Measurements from ENCODE around the gene PRDM15. TPM values are rescaled to one million over a fixed set of nuclear protein-coding genes. Genes with fewer than 3 reads are reported as not detected.
A peak's percentile ranks its signal among the peaks of the same experiment; 100 is the strongest.

The PRDM15 gene
- total RNA-seq, 1 donor: 7.2 TPM

DNA sequence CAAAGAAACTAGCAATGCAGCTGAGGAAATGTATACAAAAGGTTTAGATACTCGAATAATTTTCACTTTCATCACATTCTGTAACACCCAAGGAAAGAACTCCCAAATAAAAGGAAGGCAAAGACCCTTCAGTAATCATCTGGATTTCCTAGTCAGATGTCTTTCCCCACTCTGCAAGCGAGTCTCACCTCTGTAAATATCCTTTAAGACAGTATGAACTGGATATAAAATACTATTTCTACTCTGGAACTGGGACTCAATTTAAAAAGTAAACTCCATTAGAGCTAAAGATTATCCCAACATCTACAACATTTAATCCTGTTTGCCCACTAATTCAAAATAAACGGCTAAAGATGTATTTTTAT lies 47.6 kb upstream of the PRDM15 start:
- TF ChIP-seq, protein P1, sequence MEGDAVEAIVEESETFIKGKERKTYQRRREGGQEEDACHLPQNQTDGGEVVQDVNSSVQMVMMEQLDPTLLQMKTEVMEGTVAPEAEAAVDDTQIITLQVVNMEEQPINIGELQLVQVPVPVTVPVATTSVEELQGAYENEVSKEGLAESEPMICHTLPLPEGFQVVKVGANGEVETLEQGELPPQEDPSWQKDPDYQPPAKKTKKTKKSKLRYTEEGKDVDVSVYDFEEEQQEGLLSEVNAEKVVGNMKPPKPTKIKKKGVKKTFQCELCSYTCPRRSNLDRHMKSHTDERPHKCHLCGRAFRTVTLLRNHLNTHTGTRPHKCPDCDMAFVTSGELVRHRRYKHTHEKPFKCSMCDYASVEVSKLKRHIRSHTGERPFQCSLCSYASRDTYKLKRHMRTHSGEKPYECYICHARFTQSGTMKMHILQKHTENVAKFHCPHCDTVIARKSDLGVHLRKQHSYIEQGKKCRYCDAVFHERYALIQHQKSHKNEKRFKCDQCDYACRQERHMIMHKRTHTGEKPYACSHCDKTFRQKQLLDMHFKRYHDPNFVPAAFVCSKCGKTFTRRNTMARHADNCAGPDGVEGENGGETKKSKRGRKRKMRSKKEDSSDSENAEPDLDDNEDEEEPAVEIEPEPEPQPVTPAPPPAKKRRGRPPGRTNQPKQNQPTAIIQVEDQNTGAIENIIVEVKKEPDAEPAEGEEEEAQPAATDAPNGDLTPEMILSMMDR (IDR thresholded peaks at IDR 0.05; ENCODE audit: extremely low read depth, low read depth, low read length): no peak
- no peaks in the 10 kb centered on the region for H4K20me1 ChIP-seq (ENCODE audit: insufficient read depth, low read length)
- H3K4me2 ChIP-seq (ENCODE audit: insufficient read depth, low read length): peak overlapping the region; percentile 88
- no peaks in the 10 kb centered on the region for H3K9me3 ChIP-seq (ENCODE audit: low read depth, low read length)
- peak overlapping the region; percentile 63 for H3K4me3 ChIP-seq (ENCODE audit: insufficient read depth, low read length)
- DNase-seq (ENCODE audit: insufficient read length, low spot score, missing footprints): no peak
- H3K4me1 ChIP-seq (ENCODE audit: insufficient read depth, low read length): peaks cover 54% of the 10 kb centered on the region
- H3K79me2 ChIP-seq (ENCODE audit: insufficient read depth, low read length): peaks cover 29% of the 10 kb centered on the region
- peaks cover 3% of the 10 kb centered on the region for H3K36me3 ChIP-seq (ENCODE audit: insufficient read depth, low read length)
- H2AFZ ChIP-seq (ENCODE audit: low read length): peak overlapping the region; percentile 71
- no peaks in the 10 kb centered on the region for H3K27me3 ChIP-seq (ENCODE audit: insufficient read depth, low read length)
- peak overlapping the region; percentile 99 for H3K27ac ChIP-seq (ENCODE audit: low read depth, low read length)

DNA sequence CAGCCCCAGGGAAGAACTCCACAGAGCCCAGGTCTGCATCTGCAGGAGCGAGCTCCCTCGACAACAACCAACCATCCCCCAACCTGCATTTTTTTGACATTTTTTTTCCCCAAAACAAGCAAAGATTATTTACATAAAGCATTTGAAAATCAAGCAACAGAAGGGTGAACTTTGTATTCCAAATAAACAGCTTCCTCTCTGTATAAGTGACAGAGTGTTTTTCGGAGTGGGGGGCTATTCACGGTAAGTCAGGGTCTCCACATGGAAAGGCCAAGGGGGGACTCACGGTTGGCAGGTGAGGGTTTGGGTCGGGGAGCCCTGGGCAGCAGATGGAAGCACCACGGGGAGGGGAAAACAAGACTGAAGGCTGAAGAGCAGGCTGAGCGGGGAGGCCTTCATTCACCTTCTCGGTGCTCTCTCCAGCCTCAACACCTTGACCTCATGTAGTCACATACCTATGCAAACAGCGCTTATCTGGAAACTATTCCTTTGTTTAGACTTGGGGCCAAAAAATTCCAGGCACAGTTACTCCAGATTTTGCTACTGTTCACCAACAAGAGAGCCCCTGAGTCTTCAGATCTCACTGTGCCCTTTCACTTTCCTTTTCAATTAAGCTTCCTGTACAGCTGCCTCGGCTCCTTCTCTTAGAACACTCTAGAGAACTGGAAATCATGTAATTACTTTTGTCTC lies 47.1 kb upstream of the PRDM15 start:
- Histone ChIP-seq H3K36me3 (ENCODE audit: insufficient read depth, low read length) (peaks cover 3% of the 10 kb centered on the region), H3K27ac (ENCODE audit: low read depth, low read length) (peak overlapping the region; percentile 99), H3K27me3 (ENCODE audit: insufficient read depth, low read length) (no peaks in the 10 kb centered on the region), H3K4me3 (ENCODE audit: insufficient read depth, low read length) (peak overlapping the region; percentile 63), H3K9me3 (ENCODE audit: low read depth, low read length) (no peaks in the 10 kb centered on the region), H2AFZ (ENCODE audit: low read length) (peak overlapping the region; percentile 71), H3K4me2 (ENCODE audit: insufficient read depth, low read length) (peak overlapping the region; percentile 88), H3K79me2 (ENCODE audit: insufficient read depth, low read length) (peaks cover 32% of the 10 kb centered on the region), H3K4me1 (ENCODE audit: insufficient read depth, low read length) (peaks cover 58% of the 10 kb centered on the region), H4K20me1 (ENCODE audit: insufficient read depth, low read length) (no peaks in the 10 kb centered on the region)
- peak; percentile 76 for DNase-seq (ENCODE audit: insufficient read length, low spot score, missing footprints)
- TF ChIP-seq, protein P1 (IDR thresholded peaks at IDR 0.05; ENCODE audit: extremely low read depth, low read depth, low read length): no peak

GRCh38 chr21:41925767-41926116 lies 46.6 kb upstream of the PRDM15 start:
- no peaks in the 10 kb centered on the region for H3K9me3 ChIP-seq (ENCODE audit: low read depth, low read length)
- peaks cover 36% of the 10 kb centered on the region for H3K79me2 ChIP-seq (ENCODE audit: insufficient read depth, low read length)
- H3K4me3 ChIP-seq (ENCODE audit: insufficient read depth, low read length): peak overlapping the region; percentile 63
- H3K36me3 ChIP-seq (ENCODE audit: insufficient read depth, low read length): peaks cover 3% of the 10 kb centered on the region
- DNase-seq (ENCODE audit: insufficient read length, low spot score, missing footprints): no peak
- H2AFZ ChIP-seq (ENCODE audit: low read length): no peak overlapping the region
- H4K20me1 ChIP-seq (ENCODE audit: insufficient read depth, low read length): no peaks in the 10 kb centered on the region
- H3K4me1 ChIP-seq (ENCODE audit: insufficient read depth, low read length): peaks cover 53% of the 10 kb centered on the region
- peak overlapping the region; percentile 99 for H3K27ac ChIP-seq (ENCODE audit: low read depth, low read length)
- TF ChIP-seq, protein P1 (IDR thresholded peaks at IDR 0.05; ENCODE audit: extremely low read depth, low read depth, low read length): no peak
- no peaks in the 10 kb centered on the region for H3K27me3 ChIP-seq (ENCODE audit: insufficient read depth, low read length)
- peak overlapping the region; percentile 88 for H3K4me2 ChIP-seq (ENCODE audit: insufficient read depth, low read length)

- peaks cover 8% of the 10 kb centered on the region for H3K36me3 ChIP-seq (ENCODE audit: insufficient read depth, low read length)
- DNase-seq (ENCODE audit: insufficient read length, low spot score, missing footprints): peak; percentile 85
- H3K4me3 ChIP-seq (ENCODE audit: insufficient read depth, low read length): peak overlapping the region; percentile 39
- no peaks in the 10 kb centered on the region for H3K27me3 ChIP-seq (ENCODE audit: insufficient read depth, low read length)
- H3K4me2 ChIP-seq (ENCODE audit: insufficient read depth, low read length): peak overlapping the region; percentile 81
- H3K79me2 ChIP-seq (ENCODE audit: insufficient read depth, low read length): peaks cover 36% of the 10 kb centered on the region
- no peaks in the 10 kb centered on the region for H3K9me3 ChIP-seq (ENCODE audit: low read depth, low read length)
- no peaks in the 10 kb centered on the region for H4K20me1 ChIP-seq (ENCODE audit: insufficient read depth, low read length)
- peaks cover 51% of the 10 kb centered on the region for H3K4me1 ChIP-seq (ENCODE audit: insufficient read depth, low read length)
- peak overlapping the region; percentile 0 for H2AFZ ChIP-seq (ENCODE audit: low read length)
- H3K27ac ChIP-seq (ENCODE audit: low read depth, low read length): peak overlapping the region; percentile 99
- TF ChIP-seq, protein P1 (IDR thresholded peaks at IDR 0.05; ENCODE audit: extremely low read depth, low read depth, low read length): no peak
Observed at GRCh38 chr21:41924368-41924754, 45.2 kb upstream of the PRDM15 start.
